Cerebellar cortex (tissue), 1 donor: ENCODE results near the gene RBL2.
"Not testable (repeated sequence)": the region's sequence is repeated elsewhere in the genome, so short reads cannot be mapped to it uniquely, and the experiment has no call there.

Experiments used
- DNase-seq: peaks from one replicate; pipeline ENCODE4 v3.0.0-alpha.2; 2015; ENCODE audit warnings: low spot score

Gene RBL2

GRCh38 chr16:53539759-53540718 lies 105.8 kb downstream of the RBL2 start:
- not testable (repeated sequence) for DNase-seq
